ENCODE results near the gene MEMO1.

DNA sequence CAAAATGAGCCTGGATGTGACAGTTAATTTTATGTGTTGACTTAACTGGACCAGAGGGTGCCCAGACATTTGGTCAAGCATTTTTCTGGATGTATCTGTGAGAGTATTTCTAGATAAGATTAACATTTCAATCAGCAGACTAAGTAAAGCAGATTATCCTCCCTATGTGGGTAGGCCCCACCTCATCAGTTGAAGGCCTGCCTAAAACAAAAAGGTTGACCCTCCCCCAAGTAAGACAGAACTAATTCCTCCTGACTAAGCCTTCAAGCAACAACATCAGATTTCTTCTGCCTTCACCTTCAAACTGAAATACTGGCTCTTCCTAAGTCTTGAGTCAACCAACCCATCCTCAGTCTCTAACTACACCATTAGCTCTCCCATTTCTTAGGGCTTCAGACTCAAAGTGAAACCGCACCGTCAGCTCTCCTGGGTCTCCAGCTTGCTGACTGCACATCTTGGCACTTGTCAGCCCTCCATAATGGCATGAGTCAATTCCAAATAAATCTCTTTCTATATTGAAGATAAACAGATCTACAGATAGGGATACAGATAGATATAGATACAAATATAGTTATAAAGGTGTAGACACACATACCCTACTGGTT lies 47.9 kb downstream of the MEMO1 start:
- TF ChIP-seq, protein P1, sequence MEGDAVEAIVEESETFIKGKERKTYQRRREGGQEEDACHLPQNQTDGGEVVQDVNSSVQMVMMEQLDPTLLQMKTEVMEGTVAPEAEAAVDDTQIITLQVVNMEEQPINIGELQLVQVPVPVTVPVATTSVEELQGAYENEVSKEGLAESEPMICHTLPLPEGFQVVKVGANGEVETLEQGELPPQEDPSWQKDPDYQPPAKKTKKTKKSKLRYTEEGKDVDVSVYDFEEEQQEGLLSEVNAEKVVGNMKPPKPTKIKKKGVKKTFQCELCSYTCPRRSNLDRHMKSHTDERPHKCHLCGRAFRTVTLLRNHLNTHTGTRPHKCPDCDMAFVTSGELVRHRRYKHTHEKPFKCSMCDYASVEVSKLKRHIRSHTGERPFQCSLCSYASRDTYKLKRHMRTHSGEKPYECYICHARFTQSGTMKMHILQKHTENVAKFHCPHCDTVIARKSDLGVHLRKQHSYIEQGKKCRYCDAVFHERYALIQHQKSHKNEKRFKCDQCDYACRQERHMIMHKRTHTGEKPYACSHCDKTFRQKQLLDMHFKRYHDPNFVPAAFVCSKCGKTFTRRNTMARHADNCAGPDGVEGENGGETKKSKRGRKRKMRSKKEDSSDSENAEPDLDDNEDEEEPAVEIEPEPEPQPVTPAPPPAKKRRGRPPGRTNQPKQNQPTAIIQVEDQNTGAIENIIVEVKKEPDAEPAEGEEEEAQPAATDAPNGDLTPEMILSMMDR (IDR thresholded peaks at IDR 0.05), result no peak
- no peak for TF ChIP-seq POLR2A (IDR thresholded peaks at IDR 0.05)
